Fibroblast of lung (primary cell): ENCODE data around the gene SH3BP2. TPM values are rescaled to one million over a fixed set of nuclear protein-coding genes. Genes with fewer than 3 reads are reported as not detected.

Experiments
- DNase-seq, 2 donors: peaks; one replicate each; pipeline versions ENCODE4 v3.0.0 to v3.0.0-alpha.2; 2010; ENCODE audit warnings: low read depth in 2 of 2
- H2AFZ ChIP-seq: 2 replicates; pipeline ENCODE4 v1.5.1; 2012; ENCODE audit warnings: low read length, control low read depth, inconsistent platforms
- H3K27ac ChIP-seq: 2 replicates; pipeline ENCODE4 v1.5.1; 2011; ENCODE audit warnings: low read length, control low read depth; ENCODE audit not compliant: insufficient read depth
- H3K27me3 ChIP-seq: 2 replicates; pipeline ENCODE4 v1.5.1; 2011; ENCODE audit warnings: mild to moderate bottlenecking, low read length; ENCODE audit not compliant: control insufficient read depth, insufficient read depth
- H3K36me3 ChIP-seq: 2 replicates; pipeline ENCODE4 v1.5.1; 2011; ENCODE audit warnings: low read length; ENCODE audit not compliant: control insufficient read depth, insufficient read depth
- H3K4me1 ChIP-seq: 2 replicates; pipeline ENCODE4 v1.5.1; 2011; ENCODE audit warnings: low read length; ENCODE audit not compliant: control insufficient read depth, insufficient read depth; ENCODE audit errors: extremely low read depth
- H3K4me2 ChIP-seq: 2 replicates; pipeline ENCODE4 v1.5.1; 2011; ENCODE audit warnings: low read length, control low read depth; ENCODE audit not compliant: insufficient read depth; ENCODE audit errors: extremely low read depth
- H3K4me3 ChIP-seq, 4 experiments: fragments of 200-600 bp in 1 of 4; sonication (generic) in 1 of 4; replicated peaks in 1 of 4; 2 replicates each; pipeline ENCODE4 v1.5.1; 2011 to 2016; ENCODE audit warnings: low read length in 4 of 4, low read depth in 3 of 4, mild to moderate bottlenecking in 3 of 4, control low read depth in 2 of 4, inconsistent platforms in 1 of 4, mixed read lengths in 1 of 4; ENCODE audit not compliant: insufficient read depth in 1 of 4; ENCODE audit errors: control extremely low read depth in 1 of 4
- H3K79me2 ChIP-seq: 2 replicates; pipeline ENCODE4 v1.5.1; 2012; ENCODE audit warnings: mild to moderate bottlenecking, low read length, inconsistent platforms; ENCODE audit not compliant: control insufficient read depth, insufficient read depth
- H3K9ac ChIP-seq: 2 replicates; pipeline ENCODE4 v1.5.1; 2011; ENCODE audit warnings: mild to moderate bottlenecking, low read length, control low read depth; ENCODE audit not compliant: insufficient read depth
- H3K9me3 ChIP-seq: 2 replicates; pipeline ENCODE4 v1.5.1; 2012; ENCODE audit warnings: low read depth, low read length; ENCODE audit not compliant: control insufficient read depth, insufficient read depth
- H4K20me1 ChIP-seq: 2 replicates; pipeline ENCODE4 v1.5.1; 2011; ENCODE audit warnings: low read length; ENCODE audit not compliant: control insufficient read depth, insufficient read depth; ENCODE audit errors: extremely low read depth
- CTCF ChIP-seq, 2 donors: IDR thresholded peaks in 1 of 2; conservative IDR thresholded peaks in 1 of 2; 1 replicate in 1 of 2; 2 replicates in 1 of 2; pipeline ENCODE4 v1.5.1; 2011 to 2012; ENCODE audit warnings: low read length in 2 of 2, control low read depth in 1 of 2, inconsistent platforms in 1 of 2, low read depth in 1 of 2, mild to moderate bottlenecking in 1 of 2
- EZH2 ChIP-seq: IDR thresholded peaks from 2 replicates; pipeline ENCODE4 v1.5.1; 2012; ENCODE audit warnings: low read length, control low read depth, mild to moderate bottlenecking; ENCODE audit errors: missing control alignments
- polyA plus RNA-seq, 2 donors: library from polyadenylated mRNA; depleted of rRNA in 1 of 2; stranded (reverse) in 1 of 2; unstranded in 1 of 2; fragments of >200 nt; gene quantifications; 2 replicates each; pipeline ENCODE4 v1.2.1, GENCODE V29; 2011 to 2012; ENCODE audit warnings: missing spikeins in 1 of 2
- total RNA-seq: library from RNA; depleted of rRNA; stranded (reverse); fragments of >200 nt; gene quantifications from 2 replicates; pipeline ENCODE4 v1.2.1, GENCODE V29; 2014

SH3BP2 gene
- total and polyA plus RNA-seq, 2 donors (not counting 1 experiment from before 2014, with no cell fraction given) = 8.6 to 14.1 TPM

DNA sequence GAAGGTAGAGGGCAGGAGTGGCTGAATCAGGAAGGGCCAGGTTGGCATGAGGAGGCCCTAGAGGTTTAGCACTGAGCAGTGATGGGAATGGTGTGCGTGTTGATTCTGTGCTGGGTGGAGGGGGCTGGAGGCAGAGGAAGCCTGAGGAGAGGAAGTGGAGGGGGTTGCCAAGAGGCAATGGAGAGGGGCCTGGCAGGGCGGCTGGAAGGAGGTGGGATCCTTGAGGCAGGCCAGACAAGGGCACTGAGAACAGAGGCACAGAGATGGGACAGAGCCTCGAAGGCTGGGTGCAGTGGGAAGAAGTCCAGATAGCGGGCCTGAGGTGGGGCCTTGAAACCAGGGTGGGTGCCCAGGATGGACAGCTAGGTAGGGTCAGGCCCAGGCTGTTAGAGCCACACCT lies 24.3 kb downstream of the SH3BP2 start:
- peaks cover 7% of the 10 kb centered on the region for H3K4me1 ChIP-seq
- no peaks in the 10 kb centered on the region for H3K9me3 ChIP-seq
- no peaks in the 10 kb centered on the region for H3K36me3 ChIP-seq
- H3K4me3 ChIP-seq = no peak overlapping the region
- no peaks in the 10 kb centered on the region for H4K20me1 ChIP-seq
- no peak overlapping the region for H2AFZ ChIP-seq
- no peak overlapping the region for H3K27ac ChIP-seq
- H3K4me2 ChIP-seq = no peak overlapping the region
- H3K9ac ChIP-seq = no peak overlapping the region
- TF ChIP-seq CTCF (conservative IDR thresholded peaks at IDR 0.05 in 1 of 2, IDR thresholded peaks at IDR 0.05 in 1 of 2; ENCODE audit: low read depth in 1 of 2, low read length in 2 of 2) = no peak
- TF ChIP-seq EZH2 = no peak
- H3K27me3 ChIP-seq = no peaks in the 10 kb centered on the region
- H3K79me2 ChIP-seq = peaks cover 15% of the 10 kb centered on the region
- DNase-seq = no peak

DNA sequence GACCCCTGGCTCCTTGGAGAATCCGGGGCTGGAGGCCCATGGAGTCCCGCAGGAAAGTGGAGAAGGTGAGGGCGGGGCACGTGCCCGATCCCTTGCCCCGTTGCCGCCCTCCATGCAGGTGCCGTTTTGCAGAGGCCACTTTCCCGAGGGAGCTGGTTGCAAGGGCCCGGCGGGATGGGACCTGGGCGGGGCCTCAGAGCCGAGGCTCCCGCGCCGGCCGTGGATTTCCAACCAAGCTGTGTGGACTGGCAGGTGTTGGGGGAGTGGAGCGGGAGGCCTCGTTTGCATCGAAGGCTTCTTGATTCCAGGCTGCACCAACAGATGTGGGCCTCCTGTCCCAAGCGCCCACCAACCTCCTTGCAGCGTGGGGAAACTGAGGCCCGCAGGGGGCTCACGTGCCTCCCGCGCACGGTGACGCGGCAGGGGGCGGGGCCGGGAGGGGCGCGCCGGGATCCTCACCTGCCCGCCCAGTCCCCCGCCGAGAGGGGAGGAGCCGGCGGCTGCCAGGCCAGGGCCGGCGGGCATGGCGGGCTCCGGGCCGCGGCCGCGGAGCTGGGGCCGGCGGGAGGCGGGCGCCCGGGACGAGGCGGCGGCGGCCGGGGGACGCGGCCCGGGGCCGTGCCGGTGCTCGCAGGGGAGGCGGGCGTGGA lies 24.9 kb downstream of the SH3BP2 start:
- Histone ChIP-seq H3K4me3 (peak overlapping the region in 3 of 4 experiments; percentile 35 to 64 (median 55)), H3K9me3 (no peaks in the 10 kb centered on the region), H3K36me3 (no peaks in the 10 kb centered on the region), H4K20me1 (no peaks in the 10 kb centered on the region), H2AFZ (no peak overlapping the region), H3K79me2 (peaks cover 12% of the 10 kb centered on the region), H3K27me3 (no peaks in the 10 kb centered on the region), H3K27ac (no peak overlapping the region), H3K9ac (peak overlapping the region; percentile 67), H3K4me1 (peaks cover 5% of the 10 kb centered on the region), H3K4me2 (peak overlapping the region; percentile 82)
- TF ChIP-seq CTCF (conservative IDR thresholded peaks at IDR 0.05 in 1 of 2, IDR thresholded peaks at IDR 0.05 in 1 of 2; ENCODE audit: low read depth in 1 of 2, low read length in 2 of 2) (no peak), EZH2 (no peak)
- DNase-seq = no peak

DNA sequence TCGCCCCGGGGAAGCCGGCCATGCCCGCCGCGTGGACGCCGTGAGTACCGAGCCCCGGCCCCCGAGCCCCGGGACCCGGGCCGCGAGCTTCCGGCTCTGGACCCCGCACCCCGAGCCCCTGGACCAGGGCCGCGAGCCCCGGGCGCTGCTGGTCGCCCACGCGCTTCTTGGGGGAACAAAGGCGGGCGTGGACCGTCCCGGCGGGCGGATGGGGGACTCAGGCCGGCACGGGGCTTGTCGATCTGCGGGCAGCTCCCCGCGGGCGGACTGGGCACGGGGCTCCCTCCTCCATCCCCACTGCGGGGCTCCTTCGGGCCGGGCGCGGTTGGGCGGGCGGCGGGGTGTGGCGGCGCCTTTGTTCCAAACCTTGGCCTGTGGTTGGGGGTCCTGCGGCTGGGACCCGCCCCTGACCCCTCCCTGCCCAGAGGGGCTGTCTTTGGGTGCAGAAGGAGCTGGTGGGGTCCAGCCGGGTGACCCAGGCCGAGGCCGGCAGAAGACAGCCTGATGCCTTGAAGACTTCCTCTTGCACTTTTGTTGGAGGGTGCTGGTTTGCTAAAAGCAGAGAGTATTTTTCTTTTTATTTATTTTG lies 25.6 kb downstream of the SH3BP2 start:
- Histone ChIP-seq H4K20me1 (no peaks in the 10 kb centered on the region), H3K27ac (peak overlapping the region; percentile 27)

More for the DNA sequence above, 25.6 kb downstream of the SH3BP2 start:
- peak overlapping the region; percentile 45 to 64 (median 50) for H3K4me3 ChIP-seq
- H3K4me1 ChIP-seq = peaks cover 3% of the 10 kb centered on the region
- no peak overlapping the region for H2AFZ ChIP-seq
- no peak for TF ChIP-seq EZH2
- H3K9me3 ChIP-seq = no peaks in the 10 kb centered on the region
- peaks cover 7% of the 10 kb centered on the region for H3K79me2 ChIP-seq
- peak overlapping the region; percentile 67 for H3K9ac ChIP-seq
- no peaks in the 10 kb centered on the region for H3K36me3 ChIP-seq
- peak overlapping the region; percentile 69 for H3K4me2 ChIP-seq
- H3K27me3 ChIP-seq = no peaks in the 10 kb centered on the region
- no peak for DNase-seq
